H9 (cell line): ENCODE data around the gene RAP1B. TPM values are rescaled to one million over a fixed set of nuclear protein-coding genes. Genes with fewer than 3 reads are reported as not detected.

Experiments
- DNase-seq: peaks from one replicate; pipeline ENCODE4 v3.0.0-alpha.2; 2017
- H2AFZ ChIP-seq: one replicate; pipeline ENCODE4 v1.6.1; 2013; ENCODE audit warnings: mild to moderate bottlenecking, low read length, control low read depth, moderate library complexity
- H2AK5ac ChIP-seq: 2 replicates; pipeline ENCODE4 v1.6.1; 2013; ENCODE audit warnings: low read length, control low read depth, mixed read lengths; ENCODE audit not compliant: insufficient read length
- H2BK120ac ChIP-seq: one replicate; pipeline ENCODE4 v1.6.1; 2013; ENCODE audit warnings: low read depth, mild to moderate bottlenecking, low read length, control low read depth, inconsistent platforms; ENCODE audit not compliant: poor library complexity, severe bottlenecking
- H2BK12ac ChIP-seq: 2 replicates; pipeline ENCODE4 v1.6.1; 2013; ENCODE audit warnings: low read length, control low read depth, mixed read lengths, low read depth; ENCODE audit not compliant: insufficient read length
- H2BK15ac ChIP-seq: 2 replicates; pipeline ENCODE4 v1.6.1; 2013; ENCODE audit warnings: low read depth, low read length, control low read depth
- H2BK20ac ChIP-seq: one replicate; pipeline ENCODE4 v1.6.1; 2013; ENCODE audit warnings: low read depth, mild to moderate bottlenecking, low read length, control low read depth, inconsistent platforms; ENCODE audit not compliant: poor library complexity, severe bottlenecking
- H2BK5ac ChIP-seq: 2 replicates; pipeline ENCODE4 v1.6.1; 2013; ENCODE audit warnings: low read length, control low read depth, mixed read lengths; ENCODE audit not compliant: insufficient read length
- H3K14ac ChIP-seq: 2 replicates; pipeline ENCODE4 v1.6.1; 2013; ENCODE audit warnings: low read length, control low read depth; ENCODE audit not compliant: insufficient read depth
- H3K18ac ChIP-seq: 2 replicates; pipeline ENCODE4 v1.6.1; 2013; ENCODE audit warnings: low read depth, mild to moderate bottlenecking, mixed read lengths, low read length, control low read depth; ENCODE audit not compliant: insufficient read length
- H3K23ac ChIP-seq: 2 replicates; pipeline ENCODE4 v1.6.1; 2013; ENCODE audit warnings: low read length, control low read depth, mixed read lengths, low read depth; ENCODE audit not compliant: insufficient read length
- H3K23me2 ChIP-seq: 2 replicates; pipeline ENCODE4 v1.6.1; 2013; ENCODE audit warnings: low read depth, mild to moderate bottlenecking, mixed read lengths, low read length, control low read depth; ENCODE audit not compliant: insufficient read length, poor library complexity, severe bottlenecking
- H3K27ac ChIP-seq: 2 replicates; pipeline ENCODE4 v1.5.1; 2013; ENCODE audit warnings: low read length, control low read depth, mixed read lengths, low read depth; ENCODE audit not compliant: insufficient read length
- H3K27me3 ChIP-seq: 2 replicates; pipeline ENCODE4 v1.6.1; 2013; ENCODE audit warnings: low read length, control low read depth, inconsistent platforms; ENCODE audit not compliant: insufficient read depth
- H3K4ac ChIP-seq: 2 replicates; pipeline ENCODE4 v1.6.1; 2013; ENCODE audit warnings: low read depth, mild to moderate bottlenecking, control low read depth, inconsistent platforms, low read length, moderate library complexity
- H3K4me1 ChIP-seq: 2 replicates; pipeline ENCODE4 v1.6.1; 2013; ENCODE audit warnings: low read length, control low read depth, inconsistent platforms; ENCODE audit not compliant: insufficient read depth
- H3K4me2 ChIP-seq: 2 replicates; pipeline ENCODE4 v1.6.1; 2013; ENCODE audit warnings: low read length, control low read depth, mixed read lengths; ENCODE audit not compliant: insufficient read length, insufficient read depth
- H3K56ac ChIP-seq: 2 replicates; pipeline ENCODE4 v1.6.1; 2013; ENCODE audit warnings: low read depth, mild to moderate bottlenecking, mixed read lengths, low read length, control low read depth; ENCODE audit not compliant: insufficient read length
- H3K79me1 ChIP-seq: 2 replicates; pipeline ENCODE4 v1.6.1; 2013; ENCODE audit warnings: low read depth, mild to moderate bottlenecking, moderate library complexity, low read length, control low read depth, inconsistent platforms; ENCODE audit not compliant: insufficient read depth, poor library complexity, severe bottlenecking
- H3K79me2 ChIP-seq: 2 replicates; pipeline ENCODE4 v1.6.1; 2013; ENCODE audit warnings: low read length, control low read depth, inconsistent platforms; ENCODE audit not compliant: insufficient read depth
- H3K9ac ChIP-seq: 2 replicates; pipeline ENCODE4 v1.6.1; 2013; ENCODE audit warnings: low read length, control low read depth, mixed read lengths; ENCODE audit not compliant: insufficient read length; ENCODE audit errors: extremely low read depth
- H3K9me3 ChIP-seq: one replicate; pipeline ENCODE4 v1.6.1; 2013; ENCODE audit warnings: low read depth, low read length, inconsistent platforms; ENCODE audit not compliant: control insufficient read depth
- H3T11ph ChIP-seq: one replicate; pipeline ENCODE4 v1.6.1; 2013; ENCODE audit warnings: mild to moderate bottlenecking, low read length, control low read depth, inconsistent platforms
- H4K20me1 ChIP-seq: one replicate; pipeline ENCODE4 v1.6.1; 2013; ENCODE audit not compliant: control insufficient read depth, insufficient read length, insufficient read depth
- H4K5ac ChIP-seq: 2 replicates; pipeline ENCODE4 v1.6.1; 2013; ENCODE audit warnings: low read depth, mild to moderate bottlenecking, mixed read lengths, low read length, control low read depth; ENCODE audit not compliant: insufficient read length
- H4K8ac ChIP-seq: replicated peaks from 2 replicates; pipeline ENCODE4 v1.6.1; 2013; ENCODE audit warnings: low read length, control low read depth, mixed read lengths, low read depth; ENCODE audit not compliant: insufficient read length
- H4K91ac ChIP-seq: 2 replicates; pipeline ENCODE4 v1.6.1; 2013; ENCODE audit warnings: low read depth, mild to moderate bottlenecking, moderate library complexity, mixed read lengths, low read length, control low read depth; ENCODE audit not compliant: insufficient read length
- H3K27ac Mint-ChIP-seq, 3 experiments: 2 replicates in 2 of 3; 3 replicates in 1 of 3; pipeline ENCODE4 v1.8.0; 2020 to 2021; ENCODE audit warnings: mixed read lengths in 3 of 3, mild to moderate bottlenecking in 1 of 3, moderate library complexity in 1 of 3
- H3K27me3 Mint-ChIP-seq: 2 replicates; pipeline ENCODE4 v1.8.0; 2021; ENCODE audit warnings: low read depth, mild to moderate bottlenecking, moderate library complexity, mixed read lengths
- H3K36me3 Mint-ChIP-seq, 3 experiments: 2 replicates in 2 of 3; 3 replicates in 1 of 3; pipeline ENCODE4 v1.8.0; 2020 to 2021; ENCODE audit warnings: low read depth in 3 of 3, mixed read lengths in 3 of 3; ENCODE audit not compliant: insufficient read depth in 1 of 3
- H3K4me1 Mint-ChIP-seq, 2 experiments: 2 replicates each; pipeline ENCODE4 v1.8.0; 2020; ENCODE audit warnings: mixed read lengths in 2 of 2
- H3K4me3 Mint-ChIP-seq, 2 experiments: 2 replicates in 1 of 2; 3 replicates in 1 of 2; pipeline ENCODE4 v1.8.0; 2020 to 2021; ENCODE audit warnings: mild to moderate bottlenecking in 2 of 2, mixed read lengths in 2 of 2, moderate library complexity in 1 of 2
- H3K9me3 Mint-ChIP-seq, 2 experiments: 2 replicates in 1 of 2; 3 replicates in 1 of 2; pipeline ENCODE4 v1.8.0; 2020; ENCODE audit warnings: mild to moderate bottlenecking in 2 of 2, mixed read lengths in 2 of 2, moderate library complexity in 1 of 2
- CTCF ChIP-seq: fragments of 200-600 bp; sonication (generic); conservative IDR thresholded peaks from 3 replicates; pipeline ENCODE4 v1.8.0; 2021; ENCODE audit warnings: antibody characterized with exemption, mild to moderate bottlenecking
- WGBS: extraction: QIAGEN DNeasy Blood & Tissue Kit; methylation state at CpG from one replicate; pipeline ENCODE4 v1.1.7; 2013; ENCODE audit warnings: missing lambda C conversion rate, low lambda C conversion rate, mixed read lengths; ENCODE audit not compliant: insufficient read length; ENCODE audit errors: extremely low coverage; 5-methylcytosine and 5-hydroxymethylcytosine counted together
- total RNA-seq: library from RNA; stranded (reverse); gene quantifications from 2 replicates; pipeline ENCODE4 v1.2.1, GENCODE V29; 2021

RAP1B gene
- total RNA-seq, 1 experiment from 2014 or later = 97.7 TPM

- Histone ChIP-seq H2BK120ac (no peak overlapping the region), H3K9ac (no peak overlapping the region), H3K79me1 (no peaks in the 10 kb centered on the region), H4K20me1 (no peaks in the 10 kb centered on the region), H3K23me2 (no peaks in the 10 kb centered on the region), H3K4me1 (0 out of 2 replicates have a peak, but pooled peaks cover 3% of the 10 kb centered on the region), H2AK5ac (no peak overlapping the region), H2BK12ac (no peak overlapping the region), H3K9me3 (no peaks in the 10 kb centered on the region), H2BK20ac (no peak overlapping the region), H4K91ac (no peak overlapping the region), H3K23ac (no peak overlapping the region), H3T11ph (no peak overlapping the region), H2BK5ac (no peak overlapping the region), H3K27ac (no peak overlapping the region), H4K5ac (no peak overlapping the region), H3K56ac (no peak overlapping the region), H2AFZ (no peak overlapping the region), H3K27me3 (no peaks in the 10 kb centered on the region), H3K4me2 (no peak overlapping the region), H3K4ac (no peak overlapping the region), H3K79me2 (no peaks in the 10 kb centered on the region), H2BK15ac (no peak overlapping the region), H4K8ac (no peak overlapping the region), H3K18ac (no peak overlapping the region), H3K14ac (no peak overlapping the region)
- H3K4me3 Mint-ChIP-seq = no peak overlapping the region
- H3K36me3 Mint-ChIP-seq = no peaks in the 10 kb centered on the region
- no peaks in the 10 kb centered on the region for H3K9me3 Mint-ChIP-seq
- no peak for DNase-seq
- no peaks in the 10 kb centered on the region for H3K27me3 Mint-ChIP-seq
- no CpG with 5 or more reads among the region's 1 CpG for WGBS
- peaks cover 5 to 9% of the 10 kb centered on the region in 2 experiments for H3K4me1 Mint-ChIP-seq
- TF ChIP-seq CTCF = no peak
- H3K27ac Mint-ChIP-seq = no peak overlapping the region
These were observed 29.8 kb upstream of the RAP1B start for GRCh38 chr12:68580911-68581310.
